Measurements from ENCODE around the gene DNAH11.

DNA sequence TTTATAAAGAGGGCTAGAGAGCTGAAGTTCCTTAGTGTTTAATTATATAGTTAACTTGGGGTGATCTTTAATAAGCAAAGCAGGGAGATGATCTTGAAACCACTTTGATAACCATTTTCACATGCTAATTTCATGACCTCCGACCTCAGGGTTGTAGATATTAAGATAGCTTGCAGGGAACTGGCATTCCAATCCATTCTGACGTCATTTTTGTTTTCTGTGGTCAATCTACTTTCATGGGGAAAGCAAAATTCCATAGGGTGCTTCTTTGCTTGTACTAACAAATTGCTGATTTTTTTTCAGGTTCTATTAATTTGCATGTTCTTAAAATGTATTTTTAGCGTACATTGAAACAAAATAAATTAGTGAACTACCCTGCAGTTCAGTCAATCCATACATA is 263.5 kb downstream of the DNAH11 start:
- TF ChIP-seq, protein P1, sequence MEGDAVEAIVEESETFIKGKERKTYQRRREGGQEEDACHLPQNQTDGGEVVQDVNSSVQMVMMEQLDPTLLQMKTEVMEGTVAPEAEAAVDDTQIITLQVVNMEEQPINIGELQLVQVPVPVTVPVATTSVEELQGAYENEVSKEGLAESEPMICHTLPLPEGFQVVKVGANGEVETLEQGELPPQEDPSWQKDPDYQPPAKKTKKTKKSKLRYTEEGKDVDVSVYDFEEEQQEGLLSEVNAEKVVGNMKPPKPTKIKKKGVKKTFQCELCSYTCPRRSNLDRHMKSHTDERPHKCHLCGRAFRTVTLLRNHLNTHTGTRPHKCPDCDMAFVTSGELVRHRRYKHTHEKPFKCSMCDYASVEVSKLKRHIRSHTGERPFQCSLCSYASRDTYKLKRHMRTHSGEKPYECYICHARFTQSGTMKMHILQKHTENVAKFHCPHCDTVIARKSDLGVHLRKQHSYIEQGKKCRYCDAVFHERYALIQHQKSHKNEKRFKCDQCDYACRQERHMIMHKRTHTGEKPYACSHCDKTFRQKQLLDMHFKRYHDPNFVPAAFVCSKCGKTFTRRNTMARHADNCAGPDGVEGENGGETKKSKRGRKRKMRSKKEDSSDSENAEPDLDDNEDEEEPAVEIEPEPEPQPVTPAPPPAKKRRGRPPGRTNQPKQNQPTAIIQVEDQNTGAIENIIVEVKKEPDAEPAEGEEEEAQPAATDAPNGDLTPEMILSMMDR (IDR thresholded peaks at IDR 0.05): no peak
- no peak for TF ChIP-seq POLR2A (IDR thresholded peaks at IDR 0.05)

Data from tibial nerve (tissue), 3 donors.